Endothelial cell (in vitro differentiated cells): ENCODE data around the gene B4GAT1. TPM values are rescaled to one million over a fixed set of nuclear protein-coding genes. Genes with fewer than 3 reads are reported as not detected.

ENCODE experiments used
- DNase-seq: peaks from one replicate; pipeline ENCODE4 v3.0.0; 2021; ENCODE audit warnings: low spot score
- H3K27ac Mint-ChIP-seq: one replicate; pipeline ENCODE4 v1.8.0; 2021; ENCODE audit warnings: mixed read lengths, inconsistent platforms; ENCODE audit not compliant: unreplicated experiment
- H3K27me3 Mint-ChIP-seq: one replicate; pipeline ENCODE4 v1.8.0; 2021; ENCODE audit warnings: mild to moderate bottlenecking, moderate library complexity, mixed read lengths, inconsistent platforms; ENCODE audit not compliant: unreplicated experiment
- H3K36me3 Mint-ChIP-seq: one replicate; pipeline ENCODE4 v1.8.0; 2021; ENCODE audit warnings: mild to moderate bottlenecking, low read depth, mixed read lengths, inconsistent platforms; ENCODE audit not compliant: unreplicated experiment
- H3K4me1 Mint-ChIP-seq: one replicate; pipeline ENCODE4 v1.8.0; 2021; ENCODE audit warnings: mild to moderate bottlenecking, mixed read lengths, inconsistent platforms; ENCODE audit not compliant: unreplicated experiment
- H3K4me3 Mint-ChIP-seq: one replicate; pipeline ENCODE4 v1.8.0; 2021; ENCODE audit warnings: mild to moderate bottlenecking, mixed read lengths, inconsistent platforms; ENCODE audit not compliant: unreplicated experiment
- H3K9me3 Mint-ChIP-seq: one replicate; pipeline ENCODE4 v1.8.0; 2021; ENCODE audit warnings: mixed read lengths, inconsistent platforms; ENCODE audit not compliant: unreplicated experiment
- total RNA-seq: library from RNA; stranded (reverse); fragmentation: NEBNext Ultra II Directional; extraction: Animal tissue kit (Norgen Biotek cat#: 25700); gene quantifications from one replicate; pipeline ENCODE4 v1.2.1, GENCODE V29; 2021; ENCODE audit not compliant: unreplicated experiment
- TF ChIP-seq, protein P1 (sequence below): fragments of 200-600 bp; sonication (generic); IDR thresholded peaks from one replicate; pipeline ENCODE4 v1.5.0; 2021; ENCODE audit warnings: antibody characterized with exemption; ENCODE audit not compliant: unreplicated experiment

Gene B4GAT1
- total RNA-seq, 1 donor from 2014 or later: 21.4 TPM

DNA sequence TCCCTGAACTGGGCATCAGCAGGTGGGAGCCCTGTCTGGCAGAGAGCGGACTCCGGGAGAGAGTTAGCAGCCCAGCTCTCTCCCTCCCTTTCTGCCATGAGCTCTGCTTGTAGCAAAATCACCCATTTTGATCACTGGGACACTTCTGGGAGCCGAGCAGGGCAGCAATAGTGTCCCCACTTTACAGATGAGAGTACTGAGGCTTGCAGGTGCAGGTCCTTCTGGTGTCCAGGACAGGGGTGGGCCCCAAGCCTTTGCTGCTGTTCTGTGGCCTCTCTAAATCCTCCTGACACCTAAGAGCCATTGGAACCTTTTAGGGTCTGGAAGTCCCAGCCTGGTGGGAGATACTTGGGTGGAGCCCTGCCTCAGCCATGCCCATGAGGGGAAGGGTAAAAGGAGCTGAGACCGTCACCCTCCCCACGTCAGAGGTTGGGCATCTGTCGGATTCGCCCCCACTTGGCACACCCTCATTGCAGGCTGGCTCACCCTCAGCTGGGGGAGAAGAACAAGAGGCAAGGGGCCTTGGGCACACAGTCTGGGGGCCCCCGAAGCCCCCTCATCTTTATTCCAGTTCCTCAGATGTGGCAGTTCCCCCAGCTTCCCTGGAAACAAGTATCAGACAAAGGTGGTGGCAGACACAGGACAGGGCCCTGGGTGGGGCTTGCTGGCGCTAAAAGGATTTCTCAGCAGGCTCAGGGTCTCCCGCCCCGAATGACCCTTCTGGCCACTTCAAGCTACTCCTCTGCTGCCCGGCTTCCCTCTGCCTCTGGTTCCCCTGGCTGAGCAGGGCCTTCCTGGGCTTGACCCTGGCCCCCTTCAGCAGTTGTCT, 15.7 kb downstream of the B4GAT1 start:
- Mint-ChIP-seq H3K4me3 (no peak overlapping the region), H3K27me3 (peaks cover 12% of the 10 kb centered on the region), H3K36me3 (peaks cover 8% of the 10 kb centered on the region), H3K9me3 (no peaks in the 10 kb centered on the region), H3K4me1 (peaks cover 23% of the 10 kb centered on the region), H3K27ac (no peak overlapping the region)
- TF ChIP-seq, protein P1, sequence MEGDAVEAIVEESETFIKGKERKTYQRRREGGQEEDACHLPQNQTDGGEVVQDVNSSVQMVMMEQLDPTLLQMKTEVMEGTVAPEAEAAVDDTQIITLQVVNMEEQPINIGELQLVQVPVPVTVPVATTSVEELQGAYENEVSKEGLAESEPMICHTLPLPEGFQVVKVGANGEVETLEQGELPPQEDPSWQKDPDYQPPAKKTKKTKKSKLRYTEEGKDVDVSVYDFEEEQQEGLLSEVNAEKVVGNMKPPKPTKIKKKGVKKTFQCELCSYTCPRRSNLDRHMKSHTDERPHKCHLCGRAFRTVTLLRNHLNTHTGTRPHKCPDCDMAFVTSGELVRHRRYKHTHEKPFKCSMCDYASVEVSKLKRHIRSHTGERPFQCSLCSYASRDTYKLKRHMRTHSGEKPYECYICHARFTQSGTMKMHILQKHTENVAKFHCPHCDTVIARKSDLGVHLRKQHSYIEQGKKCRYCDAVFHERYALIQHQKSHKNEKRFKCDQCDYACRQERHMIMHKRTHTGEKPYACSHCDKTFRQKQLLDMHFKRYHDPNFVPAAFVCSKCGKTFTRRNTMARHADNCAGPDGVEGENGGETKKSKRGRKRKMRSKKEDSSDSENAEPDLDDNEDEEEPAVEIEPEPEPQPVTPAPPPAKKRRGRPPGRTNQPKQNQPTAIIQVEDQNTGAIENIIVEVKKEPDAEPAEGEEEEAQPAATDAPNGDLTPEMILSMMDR: no peak
- DNase-seq: no peak

- Mint-ChIP-seq H3K9me3 (no peaks in the 10 kb centered on the region), H3K27me3 (peaks cover 11% of the 10 kb centered on the region), H3K27ac (no peak overlapping the region), H3K4me3 (no peak overlapping the region), H3K4me1 (peaks cover 23% of the 10 kb centered on the region), H3K36me3 (peaks cover 8% of the 10 kb centered on the region)
- no peak for DNase-seq
- TF ChIP-seq, protein P1: no peak
Measured at GRCh38 chr11:66330931-66331330, 16.5 kb downstream of the B4GAT1 start.

DNA sequence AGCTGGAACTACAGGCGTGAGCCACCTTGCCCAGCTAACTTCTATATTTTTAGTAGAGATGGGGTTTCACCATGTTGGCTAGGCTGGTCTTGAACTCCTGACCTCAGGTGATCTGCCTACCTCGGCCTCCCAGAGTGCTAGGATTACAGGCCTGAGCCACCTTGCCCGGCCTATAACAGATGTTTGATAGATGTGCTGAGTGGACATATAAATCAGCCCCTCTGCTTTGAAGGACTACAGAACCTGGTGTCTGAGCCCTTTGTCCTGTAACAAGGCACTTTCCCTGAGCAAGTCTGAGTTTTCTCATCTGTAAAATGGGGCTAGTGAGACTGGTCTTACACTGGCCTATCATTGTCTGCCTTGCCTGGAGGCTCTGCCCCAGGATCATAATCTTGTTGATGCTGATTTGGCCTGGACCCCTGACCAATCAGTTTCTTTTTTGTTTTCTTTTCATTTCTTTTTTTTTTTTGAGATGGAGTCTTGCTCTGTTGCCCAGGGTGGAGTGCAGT, 18.2 kb downstream of the B4GAT1 start:
- no peak overlapping the region for H3K4me3 Mint-ChIP-seq
- H3K27me3 Mint-ChIP-seq: peaks cover 11% of the 10 kb centered on the region
- peaks cover 22% of the 10 kb centered on the region for H3K4me1 Mint-ChIP-seq
- H3K9me3 Mint-ChIP-seq: no peaks in the 10 kb centered on the region
- TF ChIP-seq, protein P1: no peak
- no peak overlapping the region for H3K27ac Mint-ChIP-seq
- no peak for DNase-seq
- peaks cover 8% of the 10 kb centered on the region for H3K36me3 Mint-ChIP-seq

- Mint-ChIP-seq H3K36me3 (peaks cover 8% of the 10 kb centered on the region), H3K27me3 (peaks cover 11% of the 10 kb centered on the region), H3K4me3 (peak overlapping the region; percentile 56), H3K4me1 (peaks cover 22% of the 10 kb centered on the region), H3K27ac (peak overlapping the region; percentile 88), H3K9me3 (no peaks in the 10 kb centered on the region)
- peak; percentile 83 for DNase-seq
- TF ChIP-seq, protein P1: peak; percentile 94
Measured at GRCh38 chr11:66328302-66329144, 18.9 kb downstream of the B4GAT1 start.
